ENCODE data around the gene TALDO1.

Gene TALDO1

GRCh38 chr11:812390-812789, 65.1 kb downstream of the TALDO1 start:
- no peak for TF ChIP-seq CTCF (conservative IDR thresholded peaks at IDR 0.05; ENCODE audit: low read depth, low read length)
- H3K4me3 ChIP-seq (ENCODE audit: low read length): no peak overlapping the region
- no peak for DNase-seq (ENCODE audit: low read depth)

- DNase-seq (ENCODE audit: low read depth): no peak
- no peak overlapping the region for H3K4me3 ChIP-seq (ENCODE audit: low read length)
- no peak for TF ChIP-seq CTCF (conservative IDR thresholded peaks at IDR 0.05; ENCODE audit: low read depth, low read length)
Measured at GRCh38 chr11:813072-813455, 65.8 kb downstream of the TALDO1 start.

- no peak overlapping the region for H3K4me3 ChIP-seq (ENCODE audit: low read length)
- no peak for TF ChIP-seq CTCF (conservative IDR thresholded peaks at IDR 0.05; ENCODE audit: low read depth, low read length)
- DNase-seq (ENCODE audit: low read depth): no peak
Measured at GRCh38 chr11:813456-814096, 66.3 kb downstream of the TALDO1 start.
